Breast epithelium (tissue), 4 donors: ENCODE data around the gene OSBPL3. TPM values are rescaled to one million over a fixed set of nuclear protein-coding genes. Genes with fewer than 3 reads are reported as not detected.

Experiments
- DNase-seq, 2 donors: peaks; one replicate each; pipeline ENCODE4 v3.0.0-alpha.2; 2019; ENCODE audit warnings: low spot score in 2 of 2
- H3K27ac ChIP-seq, 2 donors: fragments of 200-600 bp; sonication (generic) in 1 of 2; one replicate each; pipeline ENCODE4 v1.5.1; 2016 to 2019; ENCODE audit warnings: mild to moderate bottlenecking in 1 of 2
- H3K27me3 ChIP-seq, 2 donors: fragments of 200-600 bp; sonication (generic) in 1 of 2; one replicate each; pipeline versions ENCODE4 v1.5.1 to v1.6.0; 2017 to 2019; ENCODE audit warnings: control low read depth in 1 of 2, mild to moderate bottlenecking in 1 of 2
- H3K36me3 ChIP-seq: fragments of 200-600 bp; one replicate; pipeline ENCODE4 v1.5.1; 2019
- H3K4me1 ChIP-seq, 2 donors: fragments of 200-600 bp; sonication (generic); one replicate each; pipeline ENCODE4 v1.5.1; 2016 to 2019; ENCODE audit warnings: control low read depth in 1 of 2
- H3K4me3 ChIP-seq, 3 donors: fragments of 200-600 bp; sonication (generic); 1 replicate in 2 of 3; 2 replicates in 1 of 3; pipeline ENCODE4 v1.5.1; 2016 to 2019; ENCODE audit warnings: mild to moderate bottlenecking in 3 of 3, moderate library complexity in 2 of 3
- H3K9me3 ChIP-seq, 2 donors: fragments of 200-600 bp; sonication (generic) in 1 of 2; one replicate each; pipeline ENCODE4 v1.5.1; 2016 to 2019; ENCODE audit warnings: control low read depth in 1 of 2
- CTCF ChIP-seq, 3 donors: fragments of 450-650 bp; IDR thresholded peaks; one replicate each; pipeline ENCODE4 v1.5.1; 2016 to 2017; ENCODE audit warnings: antibody characterized with exemption in 3 of 3, mild to moderate bottlenecking in 3 of 3, moderate library complexity in 3 of 3
- POLR2A ChIP-seq: fragments of 450-650 bp; IDR thresholded peaks from one replicate; pipeline ENCODE4 v1.6.1; 2016; ENCODE audit warnings: antibody characterized with exemption, mild to moderate bottlenecking, moderate library complexity
- POLR2AphosphoS5 ChIP-seq, 3 donors: sonication (generic); formaldehyde crosslinking; IDR thresholded peaks; one replicate each; pipeline ENCODE4 v1.6.1; 2017; ENCODE audit warnings: antibody characterized with exemption in 3 of 3
- intact Hi-C: fragments of 100-400 bp; cut with DNase I; formaldehyde crosslinking; loops from one replicate; pipeline ENCODE4 v1.15.1; 2023; ENCODE audit warnings: low total_unique reads
- total RNA-seq, 3 donors: library from RNA; depleted of rRNA; stranded (reverse); fragments of >200 nt; gene quantifications; one replicate each; pipeline ENCODE4 v1.1.0, GENCODE V29; 2016

The OSBPL3 gene
- total RNA-seq, 3 donors from 2014 or later = 6.4 to 20.5 (median 8.5) TPM

DNA sequence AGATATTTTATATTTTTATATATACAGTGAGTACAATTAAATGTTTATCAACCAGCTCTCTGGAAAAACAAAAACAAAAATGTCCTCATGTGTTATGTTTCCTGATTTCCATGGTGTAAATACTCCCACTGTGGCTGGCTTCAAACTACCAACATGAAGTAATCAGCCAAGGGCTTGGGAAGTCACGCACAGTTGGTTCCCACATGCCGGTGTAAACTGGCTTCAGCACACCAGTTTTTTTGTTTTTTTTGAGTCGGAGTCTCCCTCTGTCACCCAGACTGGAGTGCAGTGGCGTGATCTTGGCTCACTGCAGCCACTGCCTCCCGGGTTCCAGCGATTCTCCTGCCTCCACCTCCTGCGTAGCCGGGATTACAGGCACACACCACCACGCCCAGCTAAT lies 11.8 kb downstream of the OSBPL3 start:
- Histone ChIP-seq H3K9me3 (no peaks in the 10 kb centered on the region), H3K36me3 (no peaks in the 10 kb centered on the region), H3K27me3 (no peaks in the 10 kb centered on the region), H3K4me1 (no peaks in the 10 kb centered on the region), H3K27ac (no peak overlapping the region), H3K4me3 (no peak overlapping the region)
- TF ChIP-seq CTCF (IDR thresholded peaks at IDR 0.05) (no peak), POLR2A (no peak), POLR2AphosphoS5 (IDR thresholded peaks at IDR 0.05) (no peak)
- intact Hi-C loops = no loop called here
- no peak for DNase-seq

- Histone ChIP-seq H3K27ac (no peak overlapping the region), H3K36me3 (no peaks in the 10 kb centered on the region), H3K27me3 (no peaks in the 10 kb centered on the region), H3K4me3 (no peak overlapping the region), H3K4me1 (no peaks in the 10 kb centered on the region), H3K9me3 (no peaks in the 10 kb centered on the region)
- intact Hi-C loops = no loop called here
- TF ChIP-seq CTCF (IDR thresholded peaks at IDR 0.05) (no peak), POLR2A (no peak), POLR2AphosphoS5 (IDR thresholded peaks at IDR 0.05) (no peak)
- no peak for DNase-seq
Observed at GRCh38 chr7:24967696-24968095, 12.3 kb downstream of the OSBPL3 start.

GRCh38 chr7:24966802-24967201 lies 13.2 kb downstream of the OSBPL3 start:
- Histone ChIP-seq H3K4me1 (no peaks in the 10 kb centered on the region), H3K4me3 (no peak overlapping the region), H3K9me3 (no peaks in the 10 kb centered on the region), H3K27ac (peak overlapping the region; percentile 53 to 70), H3K27me3 (no peaks in the 10 kb centered on the region), H3K36me3 (no peaks in the 10 kb centered on the region)
- TF ChIP-seq CTCF (IDR thresholded peaks at IDR 0.05) = no peak
- TF ChIP-seq POLR2A = no peak
- TF ChIP-seq POLR2AphosphoS5 (IDR thresholded peaks at IDR 0.05) = no peak
- no peak for DNase-seq
- intact Hi-C loops = no loop called here

DNA sequence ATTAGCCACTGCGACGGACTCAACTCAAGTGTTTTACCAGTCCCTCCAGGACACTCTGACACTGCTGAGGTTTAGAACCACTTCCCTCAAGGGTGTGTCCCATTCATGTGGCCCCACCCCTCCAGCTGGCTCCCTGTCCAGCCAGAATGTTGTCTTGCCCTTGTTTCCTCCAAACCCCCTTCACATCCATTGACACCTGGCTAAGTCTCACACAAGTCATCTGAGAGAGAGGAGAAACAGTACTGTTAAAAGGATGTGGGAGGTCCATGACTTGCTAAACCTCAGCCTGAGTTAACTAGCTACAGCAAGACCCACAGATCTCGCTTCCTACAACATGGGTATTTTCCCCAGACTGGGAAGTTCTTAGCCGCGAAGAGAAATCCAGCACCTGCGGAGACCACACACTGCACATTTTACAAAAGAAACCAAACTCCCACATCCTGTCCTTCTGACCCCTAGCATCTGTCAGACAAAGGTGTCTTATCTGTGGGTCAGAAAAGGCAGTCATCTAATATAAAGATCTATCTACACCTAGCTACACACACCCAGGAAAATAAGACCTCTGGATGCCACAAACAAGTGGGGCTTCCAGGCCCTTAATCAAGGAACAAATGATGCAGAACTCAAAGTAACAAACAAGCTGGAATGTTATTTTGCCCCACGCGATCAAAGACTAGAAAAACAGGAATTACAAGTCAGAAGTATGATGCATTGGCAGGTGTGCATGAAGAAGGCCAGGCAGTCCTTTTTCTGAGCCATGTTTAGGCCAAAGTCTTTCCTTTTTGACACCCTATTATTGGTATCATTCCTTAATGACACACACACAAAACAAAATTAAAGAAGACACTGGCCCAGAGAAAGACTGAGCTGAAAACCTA lies 13.9 kb downstream of the OSBPL3 start:
- peak in 1 of 2 donors; percentile 29 for DNase-seq

More for the DNA sequence above, 13.9 kb downstream of the OSBPL3 start:
- Histone ChIP-seq H3K36me3 (no peaks in the 10 kb centered on the region), H3K27ac (peak overlapping the region; percentile 53 to 70), H3K4me1 (no peaks in the 10 kb centered on the region), H3K4me3 (no peak overlapping the region), H3K9me3 (no peaks in the 10 kb centered on the region), H3K27me3 (no peaks in the 10 kb centered on the region)
- intact Hi-C loops = no loop called here
- TF ChIP-seq CTCF (IDR thresholded peaks at IDR 0.05) = no peak
- no peak for TF ChIP-seq POLR2A
- no peak for TF ChIP-seq POLR2AphosphoS5 (IDR thresholded peaks at IDR 0.05)
